Measurements from ENCODE around the gene OGA.

DNA sequence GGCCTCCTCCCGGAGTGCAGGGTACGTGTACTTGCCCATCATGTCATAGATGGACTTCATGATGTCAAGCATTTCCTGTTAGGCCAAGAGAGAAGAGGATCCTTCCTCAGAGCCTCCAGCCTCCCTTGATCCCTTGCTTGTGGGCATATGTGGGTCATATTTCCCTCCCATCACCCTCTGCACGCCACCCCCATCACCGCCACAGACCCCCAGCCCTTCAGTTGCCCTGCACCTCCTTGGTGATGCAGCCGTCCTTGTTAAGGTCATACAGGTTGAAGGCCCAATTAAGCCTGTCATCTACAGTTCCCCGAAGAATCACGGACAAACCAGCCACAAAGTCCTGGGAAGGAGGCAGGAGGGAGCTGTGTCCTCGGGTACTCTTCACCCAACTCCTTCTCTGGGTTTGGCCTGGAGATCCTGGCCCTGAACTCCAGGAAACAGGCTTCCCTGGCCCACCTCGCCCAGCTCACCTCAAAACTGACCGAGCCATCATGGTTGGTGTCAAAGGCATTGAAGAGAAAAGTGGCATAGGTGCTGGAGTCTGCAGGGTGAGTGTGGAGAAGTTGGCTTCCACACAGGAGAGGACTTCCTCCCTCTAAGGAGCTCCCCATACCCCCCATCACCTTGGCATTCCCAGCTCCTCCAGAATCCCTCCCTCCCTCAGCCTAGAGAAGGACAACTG lies 9.8 kb upstream of the OGA start:
- no peak for TF ChIP-seq GLIS2 (tag by site-specific recombination; IDR thresholded peaks at IDR 0.05)
- no peak for TF ChIP-seq ZNF571 (tag by site-specific recombination; IDR thresholded peaks at IDR 0.05)
- TF ChIP-seq BCL11B (tag by site-specific recombination; IDR thresholded peaks at IDR 0.05; ENCODE audit: low read depth), result no peak
- TF ChIP-seq, protein P1, sequence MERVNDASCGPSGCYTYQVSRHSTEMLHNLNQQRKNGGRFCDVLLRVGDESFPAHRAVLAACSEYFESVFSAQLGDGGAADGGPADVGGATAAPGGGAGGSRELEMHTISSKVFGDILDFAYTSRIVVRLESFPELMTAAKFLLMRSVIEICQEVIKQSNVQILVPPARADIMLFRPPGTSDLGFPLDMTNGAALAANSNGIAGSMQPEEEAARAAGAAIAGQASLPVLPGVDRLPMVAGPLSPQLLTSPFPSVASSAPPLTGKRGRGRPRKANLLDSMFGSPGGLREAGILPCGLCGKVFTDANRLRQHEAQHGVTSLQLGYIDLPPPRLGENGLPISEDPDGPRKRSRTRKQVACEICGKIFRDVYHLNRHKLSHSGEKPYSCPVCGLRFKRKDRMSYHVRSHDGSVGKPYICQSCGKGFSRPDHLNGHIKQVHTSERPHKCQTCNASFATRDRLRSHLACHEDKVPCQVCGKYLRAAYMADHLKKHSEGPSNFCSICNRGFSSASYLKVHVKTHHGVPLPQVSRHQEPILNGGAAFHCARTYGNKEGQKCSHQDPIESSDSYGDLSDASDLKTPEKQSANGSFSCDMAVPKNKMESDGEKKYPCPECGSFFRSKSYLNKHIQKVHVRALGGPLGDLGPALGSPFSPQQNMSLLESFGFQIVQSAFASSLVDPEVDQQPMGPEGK (tag by site-specific recombination; IDR thresholded peaks at IDR 0.05), result no peak
